Subcutaneous adipose tissue (tissue), 4 donors: ENCODE data around the gene SINHCAF. TPM values are rescaled to one million over a fixed set of nuclear protein-coding genes. Genes with fewer than 3 reads are reported as not detected.

ENCODE experiments used
- CTCF ChIP-seq: fragments of 450-650 bp; IDR thresholded peaks from one replicate; pipeline ENCODE4 v1.5.1; 2016; ENCODE audit warnings: low read depth, mild to moderate bottlenecking, control low read depth, antibody characterized with exemption, moderate library complexity
- total RNA-seq, 4 donors: library from RNA; depleted of rRNA; stranded (reverse); fragments of >200 nt; gene quantifications; one replicate each; pipeline ENCODE4 v1.1.0, GENCODE V29; 2016

Gene SINHCAF
- total RNA-seq, 4 donors from 2014 or later, result 13.2 to 23.6 (median 17.4) TPM

DNA sequence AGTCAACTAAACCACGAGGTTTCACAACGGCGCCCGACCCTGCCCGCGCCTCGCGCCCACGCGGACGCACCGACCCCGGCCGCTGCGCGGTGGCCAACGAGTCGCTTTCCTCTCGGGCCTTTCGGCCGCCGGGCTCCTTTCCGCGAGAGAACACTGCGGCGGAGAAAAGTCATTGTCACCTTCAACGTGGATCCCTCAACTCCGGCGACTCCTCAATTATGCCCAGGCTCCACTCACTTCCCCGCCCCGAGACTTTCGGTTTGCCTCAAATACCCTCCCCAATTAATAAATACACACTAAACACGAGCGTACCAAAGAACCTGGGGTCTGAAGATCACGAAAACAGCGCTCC, 450 bp downstream of the SINHCAF start:
- no peak for TF ChIP-seq CTCF

GRCh38 chr12:31324845-31325523, 966 bp downstream of the SINHCAF start:
- no peak for TF ChIP-seq CTCF

- no peak for TF ChIP-seq CTCF
These were observed 1.7 kb downstream of the SINHCAF start for GRCh38 chr12:31324116-31324844.

DNA sequence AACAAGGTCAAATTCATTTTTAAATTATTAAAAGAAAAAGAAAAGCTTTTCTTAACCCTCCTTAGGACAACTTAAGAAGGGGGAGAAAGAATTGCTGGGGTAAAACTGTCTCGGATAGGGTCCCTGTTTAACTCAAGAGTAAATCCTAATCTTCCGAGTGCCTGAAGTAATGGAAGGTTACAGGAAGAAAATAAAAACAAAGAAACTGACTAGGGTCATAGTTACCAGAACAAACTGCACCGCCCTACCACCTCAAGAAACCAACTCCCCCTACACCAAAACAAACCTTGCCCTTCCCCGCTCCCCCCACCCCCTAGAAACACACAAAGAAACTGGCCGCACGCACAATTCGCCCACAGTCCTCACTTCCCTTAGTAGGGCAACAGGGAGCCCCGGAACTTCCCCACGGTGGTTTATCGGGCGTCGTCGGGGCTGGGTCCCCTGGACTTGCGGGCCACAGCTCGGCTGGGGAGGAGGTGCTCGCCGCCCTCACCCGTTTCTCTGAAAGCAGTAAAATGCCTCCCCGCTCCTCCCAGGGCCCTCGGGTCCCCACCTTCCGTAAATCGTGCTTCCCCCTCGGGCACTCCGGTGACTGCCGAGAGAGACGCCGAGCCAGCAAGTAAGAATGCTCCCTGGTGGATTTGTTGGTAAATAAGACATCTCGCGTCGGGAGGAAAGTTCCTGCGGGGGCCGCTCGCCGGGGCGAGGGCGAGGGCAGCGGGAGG, 2.4 kb downstream of the SINHCAF start:
- TF ChIP-seq CTCF, result no peak

DNA sequence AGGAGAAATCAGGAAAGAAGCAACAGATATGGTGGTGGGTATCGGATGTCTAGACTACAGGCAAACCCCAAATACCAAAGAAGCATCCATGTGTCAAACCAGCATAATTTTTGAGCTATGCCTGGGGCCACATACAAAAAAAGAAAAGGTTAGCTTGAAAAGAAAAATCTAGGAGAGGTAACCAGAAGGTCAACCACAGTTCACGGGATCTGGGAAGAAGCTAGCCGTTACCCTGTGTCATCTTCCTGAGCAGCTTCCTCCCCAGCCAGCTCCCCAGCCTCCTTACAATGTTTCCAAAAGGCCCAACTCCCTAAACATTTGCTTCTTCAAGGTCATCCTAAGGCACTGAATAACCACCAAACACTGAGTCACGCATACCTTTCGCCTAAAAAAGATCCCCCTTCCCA, 3.1 kb downstream of the SINHCAF start:
- no peak for TF ChIP-seq CTCF

GRCh38 chr12:31321897-31322228, 4.1 kb downstream of the SINHCAF start:
- no peak for TF ChIP-seq CTCF

DNA sequence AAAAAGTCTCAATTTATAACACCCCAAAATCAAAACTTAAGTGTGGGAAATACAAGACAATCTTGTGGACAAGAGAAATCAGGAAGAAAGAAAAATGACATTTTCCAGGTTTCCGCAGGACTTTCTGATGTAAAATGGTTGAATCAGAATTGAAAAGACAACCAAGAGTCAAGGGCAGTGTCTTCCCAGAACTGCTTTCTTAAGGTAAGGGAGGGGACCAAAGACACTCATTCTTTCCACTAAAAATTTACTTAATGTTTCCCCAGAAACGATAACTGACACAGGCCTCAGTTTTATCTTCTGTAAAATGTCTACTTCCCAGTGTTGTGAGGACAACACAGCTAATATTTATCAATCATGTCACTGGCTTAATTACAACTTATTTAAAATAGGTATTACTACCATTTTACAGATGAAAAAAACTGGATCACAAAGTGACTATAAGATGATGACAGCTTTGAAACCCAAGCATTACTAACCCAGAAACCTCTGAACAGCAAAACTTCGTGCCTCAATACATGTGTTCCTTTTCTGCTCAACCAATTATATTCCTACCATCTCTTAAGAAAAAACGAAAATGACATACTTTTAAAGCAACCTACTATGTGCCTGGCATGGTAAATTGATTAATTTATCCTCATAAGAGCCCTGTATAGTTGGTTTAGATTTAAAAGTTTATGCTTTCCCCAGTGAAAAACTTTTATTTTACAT, 4.6 kb downstream of the SINHCAF start:
- TF ChIP-seq CTCF, result no peak
